Muscle layer of colon (tissue), 2 donors: ENCODE measurements around the gene TUBG1.
A peak's percentile ranks its signal among the peaks of the same experiment; 100 is the strongest.
"Not testable (repeated sequence)": the region's sequence is repeated elsewhere in the genome, so short reads cannot be mapped to it uniquely, and the experiment has no call there.

ENCODE experiments used
- H3K27ac ChIP-seq: one replicate; pipeline ENCODE4 v1.7.0; 2013; ENCODE audit warnings: low read depth, mild to moderate bottlenecking, low read length, moderate library complexity
- H3K27me3 ChIP-seq, 2 donors: one replicate each; pipeline ENCODE4 v1.7.0; 2013; ENCODE audit warnings: low read length in 2 of 2, mild to moderate bottlenecking in 2 of 2; ENCODE audit not compliant: insufficient read depth in 2 of 2, control insufficient read depth in 1 of 2
- H3K36me3 ChIP-seq: one replicate; pipeline ENCODE4 v1.7.0; 2013; ENCODE audit warnings: mild to moderate bottlenecking, low read length; ENCODE audit not compliant: insufficient read depth
- H3K4me1 ChIP-seq: one replicate; pipeline ENCODE4 v1.7.0; 2013; ENCODE audit warnings: mild to moderate bottlenecking, low read length; ENCODE audit not compliant: insufficient read depth
- H3K4me3 ChIP-seq, 2 donors: one replicate each; pipeline ENCODE4 v1.7.0; 2013; ENCODE audit warnings: low read length in 2 of 2, low read depth in 1 of 2, mild to moderate bottlenecking in 1 of 2, moderate library complexity in 1 of 2
- H3K9ac ChIP-seq: one replicate; pipeline ENCODE4 v1.7.0; 2013; ENCODE audit warnings: low read length
- H3K9me3 ChIP-seq: one replicate; pipeline ENCODE4 v1.7.0; 2013; ENCODE audit warnings: mild to moderate bottlenecking, low read length
- donor health status: abdominal sarcoma.
- donor health status: Adenocarcinoma of cecum.

TUBG1 gene

GRCh38 chr17:42584880-42585279 is 24.6 kb upstream of the TUBG1 start:
- no peak overlapping the region for H3K27ac ChIP-seq
- H3K4me1 ChIP-seq: peaks cover 7% of the 10 kb centered on the region
- H3K27me3 ChIP-seq: no peaks in the 10 kb centered on the region
- peaks cover 91% of the 10 kb centered on the region for H3K36me3 ChIP-seq
- no peaks in the 10 kb centered on the region for H3K9me3 ChIP-seq
- H3K9ac ChIP-seq: no peak overlapping the region
- H3K4me3 ChIP-seq: no peak overlapping the region

GRCh38 chr17:42585353-42585752 is 24.1 kb upstream of the TUBG1 start:
- peaks cover 7% of the 10 kb centered on the region for H3K4me1 ChIP-seq
- H3K4me3 ChIP-seq: no peak overlapping the region
- no peaks in the 10 kb centered on the region for H3K27me3 ChIP-seq
- H3K36me3 ChIP-seq: peaks cover 86% of the 10 kb centered on the region
- H3K9ac ChIP-seq: no peak overlapping the region
- H3K9me3 ChIP-seq: no peaks in the 10 kb centered on the region
- H3K27ac ChIP-seq: no peak overlapping the region

- Histone ChIP-seq H3K9ac (no peak overlapping the region), H3K9me3 (no peaks in the 10 kb centered on the region), H3K36me3 (peaks cover 87% of the 10 kb centered on the region), H3K4me1 (peaks cover 7% of the 10 kb centered on the region), H3K4me3 (no peak overlapping the region), H3K27me3 (no peaks in the 10 kb centered on the region), H3K27ac (no peak overlapping the region)
These were observed 22.8 kb upstream of the TUBG1 start for GRCh38 chr17:42586514-42587230.

GRCh38 chr17:42590886-42591285 is 18.6 kb upstream of the TUBG1 start:
- H3K36me3 ChIP-seq: peaks cover 49% of the 10 kb centered on the region

GRCh38 chr17:42591411-42591810 is 18.1 kb upstream of the TUBG1 start:
- H3K4me3 ChIP-seq: no peak overlapping the region
- no peak overlapping the region for H3K27ac ChIP-seq
- H3K27me3 ChIP-seq: no peaks in the 10 kb centered on the region
- no peaks in the 10 kb centered on the region for H3K9me3 ChIP-seq
- no peaks in the 10 kb centered on the region for H3K4me1 ChIP-seq
- no peak overlapping the region for H3K9ac ChIP-seq
- peaks cover 44% of the 10 kb centered on the region for H3K36me3 ChIP-seq

More at GRCh38 chr17:42590886-42591285, 18.6 kb upstream of the TUBG1 start:
- H3K27me3 ChIP-seq: no peaks in the 10 kb centered on the region
- H3K4me3 ChIP-seq: no peak overlapping the region
- no peak overlapping the region for H3K27ac ChIP-seq
- no peaks in the 10 kb centered on the region for H3K9me3 ChIP-seq
- H3K9ac ChIP-seq: no peak overlapping the region
- H3K4me1 ChIP-seq: no peaks in the 10 kb centered on the region

GRCh38 chr17:42596386-42596785 is 13.1 kb upstream of the TUBG1 start:
- no peaks in the 10 kb centered on the region for H3K9me3 ChIP-seq
- no peak overlapping the region for H3K9ac ChIP-seq
- H3K4me1 ChIP-seq: peaks cover 14% of the 10 kb centered on the region
- H3K27ac ChIP-seq: no peak overlapping the region
- H3K4me3 ChIP-seq: no peak overlapping the region
- H3K36me3 ChIP-seq: peaks cover 6% of the 10 kb centered on the region
- H3K27me3 ChIP-seq: no peaks in the 10 kb centered on the region

GRCh38 chr17:42598905-42599304 is 10.6 kb upstream of the TUBG1 start:
- Histone ChIP-seq H3K9ac (no peak overlapping the region), H3K4me3 (no peak overlapping the region), H3K4me1 (peaks cover 14% of the 10 kb centered on the region), H3K27me3 (no peaks in the 10 kb centered on the region), H3K27ac (no peak overlapping the region), H3K9me3 (no peaks in the 10 kb centered on the region), H3K36me3 (no peaks in the 10 kb centered on the region)

GRCh38 chr17:42603318-42603717 is 6.2 kb upstream of the TUBG1 start:
- Histone ChIP-seq H3K4me3 (no peak overlapping the region), H3K36me3 (no peaks in the 10 kb centered on the region), H3K9me3 (no peaks in the 10 kb centered on the region), H3K27me3 (no peaks in the 10 kb centered on the region), H3K4me1 (peaks cover 37% of the 10 kb centered on the region), H3K9ac (no peak overlapping the region), H3K27ac (no peak overlapping the region)

GRCh38 chr17:42607769-42608168 is 1.7 kb upstream of the TUBG1 start:
- Histone ChIP-seq H3K27ac (peak overlapping the region; percentile 98), H3K9me3 (no peaks in the 10 kb centered on the region), H3K9ac (peak overlapping the region; percentile 75), H3K4me1 (peaks cover 30% of the 10 kb centered on the region), H3K36me3 (peaks cover 9% of the 10 kb centered on the region), H3K4me3 (peak overlapping the region in 1 of 2 donors; percentile 96), H3K27me3 (no peaks in the 10 kb centered on the region)

- H3K27me3 ChIP-seq: no peaks in the 10 kb centered on the region
- H3K9me3 ChIP-seq: no peaks in the 10 kb centered on the region
- peak overlapping the region; percentile 75 for H3K9ac ChIP-seq
- peak overlapping the region; percentile 98 for H3K27ac ChIP-seq
- peaks cover 30% of the 10 kb centered on the region for H3K4me1 ChIP-seq
- peaks cover 12% of the 10 kb centered on the region for H3K36me3 ChIP-seq
- H3K4me3 ChIP-seq: peak overlapping the region; percentile 96
These were observed 940 bp upstream of the TUBG1 start for GRCh38 chr17:42608305-42609181.

- not testable (repeated sequence) for H3K27me3 ChIP-seq, H3K9me3 ChIP-seq
- Histone ChIP-seq H3K4me3 (peak overlapping the region; percentile 70 to 75), H3K36me3 (peaks cover 24% of the 10 kb centered on the region), H3K4me1 (peaks cover 25% of the 10 kb centered on the region), H3K27ac (peak overlapping the region; percentile 84), H3K9ac (peak overlapping the region; percentile 87)
These were observed 625 bp downstream of the TUBG1 start for GRCh38 chr17:42609814-42610801.
